NCI-H2107 (cell line): Measurements from ENCODE around the gene UBE2D3.
"Not testable (repeated sequence)": the region's sequence is repeated elsewhere in the genome, so short reads cannot be mapped to it uniquely, and the experiment has no call there.

Experiments used
- DNase-seq: peaks from one replicate; lab custom pipeline; 2025; lab: John Stamatoyannopoulos, UW

UBE2D3 gene

DNA sequence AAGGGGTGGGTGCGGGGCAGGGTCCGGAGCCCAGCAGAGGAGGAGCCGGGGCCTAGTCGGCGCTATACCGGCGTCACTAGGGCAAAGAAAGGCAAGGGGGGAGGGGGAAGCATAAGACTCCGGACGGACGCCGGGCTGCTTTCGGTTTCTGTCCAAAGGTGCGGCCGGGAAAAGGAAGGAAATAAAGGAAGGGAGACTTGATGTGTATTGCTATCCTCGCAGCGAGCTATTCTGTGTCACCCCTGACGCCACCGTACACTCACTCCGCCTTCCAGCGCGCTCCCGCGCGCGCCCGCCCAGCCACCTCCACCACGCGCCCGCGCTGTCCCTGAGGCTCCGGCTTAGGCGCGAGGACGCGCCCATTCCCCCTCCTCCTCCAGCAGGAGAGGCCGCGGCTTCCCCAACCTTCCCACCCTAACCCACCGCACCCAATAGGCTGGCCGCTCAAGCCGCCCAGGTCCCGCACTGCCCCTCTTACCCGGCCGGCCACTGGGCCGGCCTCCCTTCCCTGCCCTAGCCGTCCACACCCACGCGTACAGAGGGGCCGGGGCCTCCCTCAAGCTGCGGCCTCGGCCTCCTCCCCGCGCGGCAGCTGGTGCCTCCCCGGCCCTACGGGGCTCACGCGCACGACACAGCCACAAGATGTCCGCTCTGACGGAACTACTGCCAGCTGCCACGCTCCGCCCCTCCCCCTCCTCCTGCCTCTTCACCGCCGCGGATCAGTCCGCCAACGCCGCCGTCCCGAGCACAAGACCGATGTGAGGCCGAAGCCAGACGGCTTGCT, at the start of gene UBE2D3:
UBE2D3 (minus strand) TSS at position 662 of the 784 bp plus-strand sequence. CDS start 1,043 bp downstream, outside the sequence.
- DNase-seq = peak; percentile 42

DNA sequence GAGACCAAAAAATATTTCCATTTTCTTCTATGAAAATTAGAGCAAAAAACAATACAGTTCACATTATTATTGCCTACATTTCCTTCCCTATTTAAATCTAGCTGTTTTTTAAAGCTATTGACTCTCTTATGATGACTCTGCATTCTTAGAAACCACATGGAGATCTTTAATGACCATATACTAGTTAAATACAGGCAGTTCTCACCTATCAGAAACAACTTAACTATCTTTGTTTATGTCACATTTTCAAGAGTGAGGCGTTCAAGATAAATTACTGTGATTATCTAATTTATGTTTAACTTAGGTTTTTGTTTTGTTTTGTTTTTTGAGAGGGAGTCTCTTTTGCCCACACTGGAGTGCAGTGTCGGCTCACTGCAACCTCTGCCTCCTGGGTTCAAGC, 44.4 kb upstream of the UBE2D3 start:
- DNase-seq = no peak

DNA sequence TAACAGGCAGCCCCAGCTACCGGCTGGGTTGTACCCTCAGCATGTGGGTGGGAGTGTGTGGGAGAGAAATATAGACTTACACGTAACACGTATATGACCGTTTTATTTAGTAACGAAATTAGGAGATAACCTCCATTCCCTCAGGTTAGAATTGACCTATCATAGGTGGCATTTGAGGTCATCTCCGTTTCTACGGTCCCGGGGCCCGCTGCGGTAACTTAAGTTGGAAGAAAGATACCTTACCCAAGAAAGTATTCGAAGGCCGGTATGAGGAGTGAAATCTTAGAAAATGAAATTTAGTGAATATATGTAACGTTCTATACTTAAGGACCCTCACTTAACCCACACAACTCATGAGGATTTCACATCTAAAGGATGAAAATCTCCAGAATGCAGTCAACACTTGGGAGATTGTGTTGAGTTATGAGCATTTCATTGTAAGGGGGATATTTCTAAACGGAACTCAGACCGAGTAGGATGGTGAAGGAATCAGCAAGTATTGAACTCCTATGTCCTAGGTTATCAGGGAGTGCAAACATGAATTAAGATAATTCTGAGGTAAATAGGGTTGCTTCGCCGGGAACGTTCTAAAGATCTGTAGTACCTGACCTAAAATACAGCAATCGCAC, 42.3 kb upstream of the UBE2D3 start:
- DNase-seq = no peak

GRCh38 chr4:102868781-102869568, 41.6 kb upstream of the UBE2D3 start, which contains the start of gene CISD2:
Gene CISD2, plus strand, starts transcription at chr4:102868992. Its CDS starts 93 bp downstream, at chr4:102869085.
- DNase-seq = peak; percentile 72

DNA sequence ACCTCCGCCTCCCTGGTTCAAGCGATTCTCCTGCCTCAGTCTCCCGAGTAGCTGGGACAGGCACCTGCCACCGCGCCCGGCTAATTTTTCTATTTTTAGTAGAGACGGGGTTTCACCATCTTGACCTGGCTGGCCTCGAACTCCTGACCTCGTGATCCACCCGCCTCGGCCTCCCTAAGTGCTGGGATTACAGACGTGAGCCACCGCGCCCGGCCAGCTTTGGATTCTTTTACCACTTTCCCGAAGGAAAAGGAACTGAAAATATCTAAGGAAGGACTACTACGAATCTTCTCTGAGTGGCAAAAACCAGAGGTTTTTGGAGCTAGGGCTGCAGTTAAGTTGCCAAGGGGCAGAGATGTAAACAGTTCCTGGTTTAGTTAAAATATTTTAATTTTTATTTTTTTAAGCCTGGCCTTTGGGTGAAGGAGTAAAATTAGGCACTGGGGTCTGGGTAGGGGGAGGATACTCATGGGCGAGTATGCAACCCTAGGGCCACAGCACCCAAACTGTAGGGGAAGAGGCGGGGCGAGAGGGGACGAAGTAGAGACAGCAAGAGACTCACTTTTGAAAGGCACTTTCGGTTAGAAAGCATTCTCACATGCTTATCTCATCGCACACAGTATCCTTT, 40.9 kb upstream of the UBE2D3 start:
- no peak for DNase-seq

DNA sequence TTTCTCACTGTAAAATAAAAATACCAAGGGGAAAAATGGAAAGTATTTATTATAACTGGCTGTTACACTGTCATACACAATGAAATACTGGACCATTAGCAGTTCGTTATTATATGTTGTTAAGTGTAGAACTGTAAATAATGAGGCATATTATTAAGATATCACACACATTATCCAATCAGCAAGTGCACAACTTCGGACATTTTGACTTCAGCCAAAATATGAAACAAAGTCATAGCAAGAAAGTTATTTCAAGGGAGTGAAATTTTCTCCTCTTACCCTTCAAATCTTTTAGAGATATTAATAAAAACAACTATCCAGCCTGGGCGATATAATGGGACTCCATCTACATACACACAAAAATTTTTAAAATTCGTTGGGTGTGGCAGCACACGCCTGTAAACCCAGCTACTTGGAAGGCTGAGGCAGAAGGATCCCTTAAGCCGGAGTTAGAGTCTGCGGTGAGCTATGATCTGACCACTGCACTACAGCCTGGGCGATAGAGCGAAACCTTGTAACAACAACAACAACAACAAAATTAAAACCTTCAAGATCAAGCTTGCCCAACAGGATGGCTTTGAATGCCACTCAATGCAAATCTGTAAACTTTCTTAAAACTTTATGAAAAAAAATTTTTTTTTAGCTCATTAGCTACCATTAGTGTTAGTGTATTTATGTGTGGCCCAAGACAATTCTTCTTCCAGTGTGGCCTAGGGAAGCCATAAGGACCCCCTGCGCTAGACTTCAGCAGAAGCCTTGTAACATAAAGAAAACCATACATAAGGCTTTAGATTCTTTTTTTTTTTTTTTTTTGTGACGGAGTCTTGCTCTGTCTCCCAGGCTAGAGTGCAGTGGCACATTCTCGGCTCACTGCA, 40.2 kb upstream of the UBE2D3 start:
- DNase-seq = no peak

- DNase-seq = not testable (repeated sequence)
Observed at GRCh38 chr4:102865327-102865726, 38.0 kb upstream of the UBE2D3 start.

DNA sequence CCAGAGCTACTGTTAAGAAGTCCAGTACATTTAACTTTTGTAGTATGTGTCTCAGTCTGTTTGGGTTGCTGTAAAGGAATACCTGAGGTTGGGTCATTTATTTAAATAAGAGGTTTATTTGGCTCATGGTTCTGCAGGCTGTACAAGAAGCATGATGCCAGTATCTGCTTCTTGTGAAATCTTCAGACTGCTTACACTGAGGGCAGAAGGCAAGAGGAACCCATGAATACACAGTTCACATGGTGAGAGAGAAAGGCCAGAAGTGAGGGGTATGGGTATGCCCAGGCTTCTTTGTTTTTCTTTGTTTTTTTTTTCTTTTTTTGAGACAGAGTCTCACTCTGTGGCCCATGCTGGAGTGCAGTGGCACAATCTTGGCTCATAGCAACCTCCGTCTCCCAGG, 35.4 kb upstream of the UBE2D3 start:
- DNase-seq = no peak

GRCh38 chr4:102862016-102862415, 34.7 kb upstream of the UBE2D3 start:
- DNase-seq = no peak

- no peak for DNase-seq
Observed at GRCh38 chr4:102860611-102861324, 33.4 kb upstream of the UBE2D3 start.

DNA sequence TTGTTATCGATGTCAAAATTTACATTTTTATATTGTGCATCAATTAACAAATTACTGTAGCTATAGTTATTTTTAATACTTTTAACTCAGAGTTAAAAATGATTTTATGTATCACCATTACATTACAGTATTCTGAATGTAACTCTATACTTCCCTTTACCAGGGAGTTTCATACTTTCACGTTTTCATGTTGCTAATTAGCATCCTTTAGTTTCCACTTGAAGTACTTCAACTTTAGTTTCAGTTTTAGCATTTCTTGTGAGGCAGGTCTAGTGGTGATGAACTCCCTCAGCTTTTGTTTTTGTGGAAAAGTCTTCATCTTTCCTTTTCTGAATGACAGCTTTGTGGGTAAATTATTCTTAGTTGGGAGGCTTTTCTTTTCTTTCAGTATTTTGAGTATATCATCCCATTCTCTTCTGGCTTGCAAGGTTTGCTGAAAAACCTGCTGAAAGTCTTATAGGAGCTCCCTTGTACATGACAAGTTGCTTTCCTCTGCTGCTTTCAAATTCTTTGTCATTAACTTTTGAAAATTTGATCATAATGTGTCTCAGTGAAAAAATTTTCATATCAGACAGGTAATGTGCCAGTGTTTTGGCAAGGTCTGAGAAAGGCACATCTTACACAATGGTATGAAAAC, 31.6 kb upstream of the UBE2D3 start:
- no peak for DNase-seq

DNA sequence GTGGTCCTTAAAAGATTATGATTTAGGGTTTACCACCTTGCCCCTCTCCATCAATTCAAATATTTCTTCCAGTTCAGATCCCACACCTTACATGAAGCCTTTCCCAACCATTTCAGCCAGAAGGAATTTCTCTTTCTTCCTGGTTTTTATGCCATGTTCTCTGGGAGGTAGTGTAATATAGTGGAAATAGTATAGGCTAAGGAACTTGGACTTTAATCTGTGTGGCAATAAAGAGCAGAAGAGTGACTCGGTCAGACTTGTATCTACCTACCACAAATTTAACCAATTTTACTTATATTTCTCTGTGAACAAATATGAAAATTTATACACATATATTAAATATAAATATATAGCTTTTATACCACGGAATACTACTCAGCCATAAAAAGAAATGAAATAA, 23.0 kb upstream of the UBE2D3 start:
- no peak for DNase-seq

DNA sequence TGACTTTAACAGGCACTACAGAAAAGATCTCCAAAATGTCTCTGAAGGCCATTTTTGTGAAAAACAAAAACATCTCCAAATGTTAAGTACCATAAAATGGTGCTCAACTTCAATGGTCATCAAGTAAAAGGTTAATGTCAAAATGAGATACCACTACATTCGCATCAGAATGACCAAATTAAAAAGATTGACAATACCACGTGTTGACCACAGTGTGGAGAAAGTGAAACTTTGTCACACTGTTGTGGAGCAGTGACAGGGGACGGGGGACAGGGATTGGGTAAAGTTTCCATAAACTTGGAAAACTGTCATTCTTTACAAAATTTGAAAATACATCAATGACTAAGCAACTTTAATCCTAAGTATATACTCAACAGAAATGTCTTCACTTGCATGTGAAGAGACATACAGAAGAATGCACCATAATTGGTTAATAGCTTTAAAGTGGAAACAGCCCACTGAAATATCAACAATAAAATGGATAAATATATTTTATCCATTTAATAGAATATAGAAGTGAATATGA, 22.3 kb upstream of the UBE2D3 start:
- no peak for DNase-seq

GRCh38 chr4:102847687-102848086, 20.3 kb upstream of the UBE2D3 start:
- DNase-seq = no peak

DNA sequence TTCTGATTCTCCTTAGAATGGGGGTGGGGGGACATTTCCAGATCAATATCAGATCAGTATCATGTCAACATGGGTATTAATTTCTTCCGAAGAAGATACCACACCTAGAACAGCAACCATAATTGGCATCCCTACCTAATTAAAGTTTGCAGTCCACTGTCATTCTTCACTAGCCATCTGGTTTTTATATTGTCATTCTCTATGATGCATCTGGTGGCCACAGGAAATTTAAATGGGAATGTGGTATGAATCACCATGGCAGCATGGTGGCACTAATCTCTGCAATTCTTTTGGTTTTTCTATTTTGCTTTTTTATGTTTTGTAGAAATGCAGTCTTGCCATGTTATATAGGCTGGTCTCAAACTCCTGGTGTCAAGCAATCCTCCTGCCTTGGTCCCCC, 16.6 kb upstream of the UBE2D3 start:
- no peak for DNase-seq

- no peak for DNase-seq
Observed at GRCh38 chr4:102843273-102843672, 15.9 kb upstream of the UBE2D3 start.

GRCh38 chr4:102842367-102842766, 15.0 kb upstream of the UBE2D3 start:
- no peak for DNase-seq

DNA sequence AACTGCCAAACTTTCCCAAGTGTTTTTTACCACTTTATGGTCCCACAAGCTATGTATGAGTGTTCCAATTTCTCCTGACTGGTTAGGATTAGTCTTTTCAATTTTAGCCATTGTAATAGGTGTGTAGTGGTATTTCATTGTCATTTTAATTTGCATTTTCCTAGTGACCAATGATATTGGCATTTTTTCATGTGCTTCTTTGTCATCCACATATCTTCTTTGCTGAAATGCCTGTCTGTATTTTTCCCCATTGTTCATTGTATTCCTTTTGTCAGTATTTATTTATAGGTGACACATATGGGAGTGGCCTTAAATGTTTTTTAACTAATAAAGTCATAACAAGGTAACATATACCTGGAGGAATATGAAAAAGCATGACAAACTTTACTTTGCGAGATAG, 9.2 kb upstream of the UBE2D3 start:
- no peak for DNase-seq

DNA sequence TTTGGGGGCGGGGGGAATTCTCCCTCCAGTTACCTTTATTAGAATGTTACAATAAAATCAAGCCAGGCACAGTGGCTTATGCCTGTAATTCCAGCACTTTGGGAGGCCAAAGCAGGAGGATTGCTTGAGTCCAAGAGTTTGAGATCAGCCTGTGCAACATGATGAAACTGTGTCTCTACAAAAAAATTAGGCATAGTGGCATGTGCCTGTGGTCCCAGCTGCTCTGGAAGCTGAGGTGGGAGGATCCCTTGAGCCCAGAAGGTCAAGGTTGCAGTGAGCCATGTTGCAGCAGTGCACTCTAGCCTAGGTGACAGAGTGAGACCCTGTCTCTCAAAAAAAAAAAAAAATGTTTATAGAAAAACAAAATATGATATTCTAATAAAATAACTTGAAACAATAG, 5.3 kb upstream of the UBE2D3 start:
- no peak for DNase-seq

GRCh38 chr4:102832105-102832504, 4.8 kb upstream of the UBE2D3 start:
- no peak for DNase-seq
